HG02973 (cell line): ENCODE measurements around the gene ORAI2.
A peak's percentile ranks its signal among the peaks of the same experiment; 100 is the strongest.
"Not testable (repeated sequence)": the region's sequence is repeated elsewhere in the genome, so short reads cannot be mapped to it uniquely, and the experiment has no call there.

ENCODE experiments used
- ATAC-seq: cut with Tn5 transposase; IDR thresholded peaks from one replicate; pipeline ENCODE4 v1.9.1; 2021; ENCODE audit warnings: moderate library complexity; ENCODE audit not compliant: unreplicated experiment

The ORAI2 gene

DNA sequence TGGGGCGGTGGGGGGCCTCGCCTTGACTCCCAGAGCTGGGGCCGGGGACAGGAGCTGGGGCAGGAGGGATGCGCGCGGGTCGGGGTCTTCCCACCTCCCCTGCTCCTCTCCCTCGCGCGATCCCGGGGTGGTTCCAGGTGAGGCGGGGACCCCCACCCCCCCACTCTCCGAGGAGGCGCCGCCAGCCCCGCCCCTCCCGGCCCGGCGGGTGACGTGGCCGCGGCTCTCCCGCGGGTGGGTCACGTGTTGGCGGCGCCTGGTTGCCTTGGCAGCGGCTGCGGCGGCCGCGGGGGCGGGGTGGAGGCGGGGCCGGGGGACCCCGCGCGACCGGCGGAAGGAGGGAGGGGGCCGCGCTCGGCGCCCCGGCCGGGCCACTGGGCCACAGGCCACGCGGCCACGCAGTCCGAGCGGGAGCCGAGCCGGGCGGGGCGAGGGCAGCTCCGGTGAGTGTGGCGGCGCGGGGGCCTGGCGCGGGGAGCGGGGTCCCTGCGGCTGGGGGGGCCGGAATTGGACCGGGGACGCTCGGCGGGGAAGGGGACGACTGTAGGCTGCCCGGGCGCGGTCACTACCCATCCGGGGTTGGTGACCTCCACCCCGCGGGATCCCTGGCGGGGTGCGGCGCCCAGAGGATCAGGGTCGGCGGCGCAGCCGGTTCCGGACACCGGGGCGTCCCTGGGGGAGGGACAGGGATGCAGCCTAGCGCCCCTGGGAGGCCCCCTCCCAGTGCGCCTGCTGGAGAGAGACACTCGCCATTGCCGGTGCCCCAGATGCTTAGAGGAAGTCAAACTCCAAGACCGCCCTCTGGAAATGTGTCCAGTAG lies at the start of gene ORAI2:
ORAI2 (plus strand) TSS at position 357 of the 820 bp plus-strand sequence. CDS start 5,382 bp downstream, outside the sequence.
- ATAC-seq, result peak; percentile 50

DNA sequence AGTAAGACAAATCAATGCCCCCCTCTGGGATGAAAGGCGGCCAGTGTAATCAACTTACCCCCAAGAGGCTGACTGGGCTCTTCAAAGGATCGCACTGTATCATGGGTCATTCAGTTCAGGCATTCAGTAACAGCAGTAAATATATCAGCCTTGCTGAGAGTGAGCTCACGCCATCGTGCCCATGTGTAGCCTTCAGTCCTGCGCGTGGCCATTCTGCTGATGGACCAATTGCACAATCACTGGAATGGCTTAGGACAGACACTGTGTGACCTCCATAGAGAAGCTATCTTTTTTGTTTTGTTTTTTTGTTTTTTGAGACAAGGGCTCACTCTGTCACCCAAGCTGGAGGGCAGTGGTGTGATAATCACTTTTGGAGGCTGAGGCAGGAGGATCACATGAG lies 46.3 kb upstream of the ORAI2 start:
- ATAC-seq, result no peak

GRCh38 chr7:102389810-102390209 lies 43.6 kb upstream of the ORAI2 start:
- ATAC-seq, result no peak

DNA sequence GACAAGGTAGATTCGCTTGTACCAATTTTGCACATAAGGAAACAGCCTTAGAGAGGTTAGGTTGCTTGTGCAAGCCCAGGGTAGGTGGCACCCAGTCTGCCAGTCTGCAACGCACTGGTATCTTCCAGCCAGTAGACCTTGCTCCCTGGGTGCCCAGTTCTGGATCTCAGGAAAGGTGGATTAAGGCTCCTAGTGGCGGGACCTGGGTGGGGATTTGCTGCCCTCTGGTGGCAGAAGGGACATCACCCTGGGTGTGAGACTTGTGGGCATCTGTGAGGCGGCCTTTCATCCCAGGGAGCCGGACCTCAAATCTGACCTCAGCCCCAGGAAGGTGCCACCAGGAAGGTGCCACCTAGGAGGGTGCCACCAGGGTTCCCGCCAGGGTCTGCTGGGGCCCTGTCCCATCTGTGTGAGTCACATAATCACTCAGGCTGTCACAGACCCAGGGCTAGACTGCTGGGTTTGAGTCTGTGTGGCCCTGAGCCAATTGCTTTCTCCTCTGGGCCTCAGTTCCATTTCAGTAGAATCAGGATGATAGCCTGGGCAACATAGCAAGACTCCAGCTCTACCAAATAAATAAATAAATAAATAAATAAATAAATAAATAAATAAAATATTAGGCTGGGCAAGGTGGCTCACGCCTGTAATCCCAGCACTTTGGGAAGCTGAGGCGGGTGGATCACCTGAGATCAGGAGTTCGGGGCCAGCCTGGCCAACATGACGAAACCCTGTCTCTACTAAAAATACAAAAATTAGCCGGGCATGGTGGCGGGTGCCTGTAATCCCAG lies 42.5 kb upstream of the ORAI2 start:
- ATAC-seq, result no peak

GRCh38 chr7:102392330-102392729 lies 41.0 kb upstream of the ORAI2 start:
- ATAC-seq, result no peak

GRCh38 chr7:102393467-102393866 lies 39.9 kb upstream of the ORAI2 start:
- no peak for ATAC-seq

GRCh38 chr7:102395592-102395872 lies 37.8 kb upstream of the ORAI2 start:
- no peak for ATAC-seq

GRCh38 chr7:102395873-102396709 lies 37.3 kb upstream of the ORAI2 start, which contains the start of gene PRKRIP1:
PRKRIP1 (plus strand) TSS chr7:102396363; CDS start chr7:102396412, 49 bp downstream.
- peak; percentile 97 for ATAC-seq

DNA sequence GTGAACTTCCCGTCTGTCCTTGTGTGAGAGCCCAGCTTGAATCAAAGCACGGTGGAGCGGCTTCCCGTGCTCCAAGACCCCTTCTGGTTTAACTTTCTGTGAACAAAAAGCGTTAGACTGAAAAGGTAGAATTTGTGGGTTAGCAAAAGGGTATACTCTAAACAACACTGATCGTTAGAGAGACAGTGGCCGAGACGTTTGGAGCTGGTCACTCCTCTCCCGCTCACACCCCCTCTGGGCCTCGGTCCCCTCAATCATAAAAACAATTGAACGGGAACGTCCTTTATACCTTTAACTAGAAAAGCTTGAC lies 36.7 kb upstream of the ORAI2 start:
- no peak for ATAC-seq

DNA sequence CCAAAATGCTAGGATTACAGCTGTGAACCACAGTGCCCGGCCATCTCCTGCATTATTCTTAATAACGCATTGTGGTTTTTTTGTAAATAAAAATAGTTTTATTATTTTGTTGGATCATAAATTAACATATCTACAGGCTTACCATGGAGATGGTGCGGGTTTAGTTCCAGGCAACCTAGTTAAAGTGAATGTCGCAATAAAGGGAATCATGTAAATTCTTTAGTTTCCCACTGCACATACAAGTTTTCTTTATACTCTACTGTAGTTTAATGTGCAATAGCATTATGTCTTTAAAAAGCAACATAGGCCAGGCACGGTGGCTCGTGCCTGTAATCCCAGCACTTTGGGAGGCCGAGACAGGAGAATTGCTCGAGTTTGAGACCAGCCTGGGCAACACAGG lies 34.8 kb upstream of the ORAI2 start:
- ATAC-seq, result no peak

DNA sequence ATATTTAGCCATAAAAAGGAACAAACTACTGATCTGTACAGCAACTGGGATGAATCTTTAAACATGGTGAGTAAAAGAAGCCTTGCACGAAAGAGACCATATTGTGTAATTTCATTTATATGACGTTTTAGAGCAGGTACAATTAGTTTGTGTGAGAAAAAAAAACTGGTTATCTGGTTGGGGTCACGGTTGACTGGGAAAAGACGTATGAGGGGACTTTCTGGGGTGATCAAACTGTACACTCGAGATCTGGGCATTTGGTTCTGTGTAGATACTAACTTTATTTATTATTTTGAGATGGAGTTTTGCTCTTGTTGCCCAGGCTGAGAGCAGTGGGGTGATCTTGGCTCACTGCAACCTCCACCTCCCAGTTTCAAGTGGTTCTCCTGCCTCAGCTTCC lies 33.0 kb upstream of the ORAI2 start:
- ATAC-seq, result no peak

GRCh38 chr7:102403563-102403962 lies 29.8 kb upstream of the ORAI2 start:
- ATAC-seq, result no peak

DNA sequence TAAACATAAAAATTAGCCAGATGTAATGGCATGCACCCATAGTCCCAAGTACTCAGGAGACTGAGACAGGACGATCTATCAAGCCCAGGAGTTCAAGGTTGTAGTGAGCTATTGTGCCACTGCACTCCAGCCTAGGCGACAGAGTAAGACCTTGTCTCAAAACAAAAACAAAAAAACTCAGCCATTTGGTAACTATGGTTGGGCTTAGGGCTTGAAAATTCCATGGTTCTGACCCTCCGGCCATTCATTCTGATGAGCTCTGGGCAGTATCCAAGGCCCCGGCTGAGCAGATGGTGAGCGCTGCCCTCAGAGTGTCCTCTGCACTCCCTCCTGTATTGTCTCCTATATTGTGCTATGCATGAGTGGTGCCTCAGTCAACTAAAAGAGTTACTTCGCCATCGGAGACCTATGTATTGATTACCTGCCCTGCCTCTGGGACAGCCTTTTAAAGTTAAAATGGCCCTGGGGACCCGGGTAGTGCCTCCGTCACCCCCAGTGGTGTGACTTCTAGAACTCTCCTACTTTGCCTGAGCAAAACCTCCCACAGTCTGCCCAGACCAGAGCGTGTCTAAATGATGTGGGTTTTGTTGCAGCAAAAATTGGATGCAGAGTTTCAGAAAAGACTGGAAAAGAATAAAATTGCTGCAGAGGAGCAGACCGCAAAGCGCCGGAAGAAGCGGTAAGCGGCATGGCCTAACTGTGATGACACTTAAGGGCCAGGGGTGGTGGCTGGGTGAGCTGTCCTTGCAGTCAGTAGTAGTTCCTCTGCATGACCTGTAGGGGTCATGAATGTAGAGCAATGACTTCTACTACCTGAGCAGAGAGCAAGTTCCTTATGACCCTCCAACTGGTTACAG lies 29.1 kb upstream of the ORAI2 start:
- ATAC-seq, result peak; percentile 74

- ATAC-seq, result not testable (repeated sequence)
Observed at GRCh38 chr7:102404862-102405188, 28.6 kb upstream of the ORAI2 start.

DNA sequence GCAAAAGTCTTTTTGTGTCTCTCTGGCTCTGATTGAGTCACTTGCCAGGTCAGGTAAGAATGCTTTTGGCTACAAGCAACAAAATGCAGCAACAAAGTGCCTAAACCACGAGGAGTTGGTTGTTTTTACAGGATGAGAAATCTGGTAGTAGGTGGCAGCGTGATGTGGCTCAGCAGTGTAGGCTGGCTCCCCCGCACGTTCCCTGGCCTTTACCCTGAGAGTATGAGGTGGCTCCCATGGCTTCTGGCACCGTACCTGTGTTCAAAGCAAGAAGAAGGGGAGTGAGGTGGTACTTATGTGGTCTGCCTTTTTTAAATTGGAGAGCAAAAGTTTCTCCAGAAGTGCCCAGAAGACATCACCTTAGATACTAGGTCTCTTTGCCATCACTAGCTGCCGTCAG lies 25.5 kb upstream of the ORAI2 start:
- ATAC-seq, result no peak

- peak; percentile 36 for ATAC-seq
Observed at GRCh38 chr7:102408530-102408929, 24.8 kb upstream of the ORAI2 start.

- ATAC-seq, result no peak
Observed at GRCh38 chr7:102409340-102409739, 24.0 kb upstream of the ORAI2 start.

DNA sequence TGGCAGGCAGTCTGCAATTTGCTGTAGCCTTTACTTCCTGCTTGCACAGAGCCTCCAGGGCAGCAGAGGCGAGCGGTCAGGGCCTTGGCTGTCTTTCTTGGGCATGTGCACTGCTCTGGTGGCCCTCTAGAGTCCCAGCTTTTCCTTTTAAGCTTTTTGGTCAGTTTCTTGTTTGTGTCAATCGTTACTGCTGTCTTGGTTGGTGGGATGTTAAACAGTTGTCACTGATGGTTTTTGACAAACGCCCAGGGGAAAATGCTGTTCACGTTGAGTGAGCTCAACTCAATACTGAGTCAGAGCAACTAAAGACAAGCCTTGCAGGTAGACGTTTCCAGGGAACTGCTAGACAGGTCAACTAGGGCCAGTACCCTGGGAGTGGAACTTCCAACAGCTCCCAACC lies 23.3 kb upstream of the ORAI2 start:
- no peak for ATAC-seq

- ATAC-seq, result no peak
Observed at GRCh38 chr7:102410918-102411317, 22.5 kb upstream of the ORAI2 start.

DNA sequence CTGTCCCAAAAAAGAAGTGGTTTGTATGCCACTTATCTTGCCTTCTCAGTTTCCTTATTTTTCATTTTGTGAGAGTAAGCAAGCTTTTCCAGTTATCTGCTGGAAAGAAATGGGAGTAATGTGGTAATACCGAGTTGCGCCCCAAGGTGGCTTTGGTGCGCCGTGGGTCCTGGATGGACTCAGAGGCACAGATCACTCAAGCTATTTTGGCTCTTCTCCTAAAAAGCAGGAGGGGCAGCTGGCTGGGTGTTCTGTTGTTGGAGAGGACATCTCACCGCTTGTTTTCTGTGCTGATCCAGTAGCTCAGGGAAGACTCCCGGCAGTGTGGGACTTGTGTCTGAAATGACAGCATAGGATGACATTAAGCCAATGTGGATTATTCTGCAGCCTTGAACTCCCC lies 20.8 kb upstream of the ORAI2 start:
- ATAC-seq, result no peak

DNA sequence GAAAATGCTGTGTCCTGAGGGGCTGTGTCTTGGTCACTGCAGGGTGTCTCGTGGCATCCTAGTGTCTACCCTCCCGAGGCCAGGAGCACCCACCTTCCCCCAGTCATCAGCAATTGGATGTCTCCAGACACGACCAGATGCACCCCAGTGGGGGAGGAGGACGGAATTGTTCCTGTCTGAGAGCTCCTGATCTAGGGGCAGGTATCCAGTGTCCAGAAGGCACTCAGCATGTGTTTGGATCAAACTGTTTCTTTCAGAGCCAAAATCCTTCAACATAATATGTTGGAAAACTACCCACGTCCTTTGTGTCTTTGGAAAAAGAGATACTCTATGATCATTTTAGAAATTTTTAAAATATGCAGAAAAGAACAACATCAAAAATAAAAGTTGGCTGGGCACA lies 20.3 kb upstream of the ORAI2 start:
- ATAC-seq, result no peak
